Measurements from ENCODE around the gene INSYN1.

DNA sequence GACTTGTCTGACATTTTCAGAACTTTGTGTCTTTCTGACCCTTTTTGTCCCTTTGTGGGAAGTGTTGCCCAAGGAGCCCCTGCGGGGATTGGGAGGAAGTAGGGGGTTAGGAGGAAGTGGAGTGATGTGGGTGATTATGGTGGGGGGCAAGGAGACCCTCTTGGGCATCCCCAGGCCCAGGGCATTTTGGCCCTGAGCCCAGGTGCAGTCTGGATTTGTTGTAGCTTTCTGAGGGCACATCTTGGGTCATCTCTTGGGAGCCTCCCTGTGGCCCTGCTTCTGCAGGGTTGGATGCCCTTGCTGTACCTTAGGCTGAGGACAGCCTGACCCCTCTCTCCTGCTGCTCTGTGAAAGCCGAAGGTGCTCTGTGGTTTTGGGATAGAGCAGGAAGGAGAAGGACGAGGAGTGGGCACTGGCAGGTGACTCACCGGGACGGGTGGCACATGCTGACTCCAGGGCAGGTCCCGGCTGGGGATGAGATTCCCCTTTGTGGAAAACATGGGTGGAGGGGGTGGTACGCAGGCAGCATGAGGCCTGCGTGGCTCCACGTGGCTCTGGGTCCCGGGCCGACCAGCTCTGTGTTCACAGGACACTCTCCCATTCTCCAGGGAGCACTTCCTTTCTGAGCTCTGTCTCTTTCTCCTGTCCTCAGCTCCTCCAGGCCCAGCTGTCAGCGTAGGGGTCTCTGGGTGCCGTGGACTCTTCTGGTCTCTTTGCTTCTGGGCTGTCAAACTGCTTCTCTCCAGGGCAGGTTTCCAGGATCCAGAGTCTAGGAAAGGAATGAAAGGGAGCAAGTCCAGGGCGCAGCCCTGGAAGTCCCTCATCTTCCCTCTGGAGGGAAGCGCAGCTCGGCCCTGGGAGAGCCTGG, 57.1 kb downstream of the INSYN1 start:
- TF ChIP-seq, protein P1, sequence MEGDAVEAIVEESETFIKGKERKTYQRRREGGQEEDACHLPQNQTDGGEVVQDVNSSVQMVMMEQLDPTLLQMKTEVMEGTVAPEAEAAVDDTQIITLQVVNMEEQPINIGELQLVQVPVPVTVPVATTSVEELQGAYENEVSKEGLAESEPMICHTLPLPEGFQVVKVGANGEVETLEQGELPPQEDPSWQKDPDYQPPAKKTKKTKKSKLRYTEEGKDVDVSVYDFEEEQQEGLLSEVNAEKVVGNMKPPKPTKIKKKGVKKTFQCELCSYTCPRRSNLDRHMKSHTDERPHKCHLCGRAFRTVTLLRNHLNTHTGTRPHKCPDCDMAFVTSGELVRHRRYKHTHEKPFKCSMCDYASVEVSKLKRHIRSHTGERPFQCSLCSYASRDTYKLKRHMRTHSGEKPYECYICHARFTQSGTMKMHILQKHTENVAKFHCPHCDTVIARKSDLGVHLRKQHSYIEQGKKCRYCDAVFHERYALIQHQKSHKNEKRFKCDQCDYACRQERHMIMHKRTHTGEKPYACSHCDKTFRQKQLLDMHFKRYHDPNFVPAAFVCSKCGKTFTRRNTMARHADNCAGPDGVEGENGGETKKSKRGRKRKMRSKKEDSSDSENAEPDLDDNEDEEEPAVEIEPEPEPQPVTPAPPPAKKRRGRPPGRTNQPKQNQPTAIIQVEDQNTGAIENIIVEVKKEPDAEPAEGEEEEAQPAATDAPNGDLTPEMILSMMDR (conservative IDR thresholded peaks at IDR 0.05; ENCODE audit: low read depth in 2 of 2), result no peak
- no peak for TF ChIP-seq EZH2 (IDR thresholded peaks at IDR 0.05; ENCODE audit: low read depth, unreplicated experiment)
- no peak for TF ChIP-seq CREB1 (CRISPR knock-in tag; IDR thresholded peaks at IDR 0.05; ENCODE audit: low read depth)
- TF ChIP-seq, protein P2, sequence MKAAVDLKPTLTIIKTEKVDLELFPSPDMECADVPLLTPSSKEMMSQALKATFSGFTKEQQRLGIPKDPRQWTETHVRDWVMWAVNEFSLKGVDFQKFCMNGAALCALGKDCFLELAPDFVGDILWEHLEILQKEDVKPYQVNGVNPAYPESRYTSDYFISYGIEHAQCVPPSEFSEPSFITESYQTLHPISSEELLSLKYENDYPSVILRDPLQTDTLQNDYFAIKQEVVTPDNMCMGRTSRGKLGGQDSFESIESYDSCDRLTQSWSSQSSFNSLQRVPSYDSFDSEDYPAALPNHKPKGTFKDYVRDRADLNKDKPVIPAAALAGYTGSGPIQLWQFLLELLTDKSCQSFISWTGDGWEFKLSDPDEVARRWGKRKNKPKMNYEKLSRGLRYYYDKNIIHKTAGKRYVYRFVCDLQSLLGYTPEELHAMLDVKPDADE (IDR thresholded peaks at IDR 0.05), result no peak
- TF ChIP-seq, protein P3, sequence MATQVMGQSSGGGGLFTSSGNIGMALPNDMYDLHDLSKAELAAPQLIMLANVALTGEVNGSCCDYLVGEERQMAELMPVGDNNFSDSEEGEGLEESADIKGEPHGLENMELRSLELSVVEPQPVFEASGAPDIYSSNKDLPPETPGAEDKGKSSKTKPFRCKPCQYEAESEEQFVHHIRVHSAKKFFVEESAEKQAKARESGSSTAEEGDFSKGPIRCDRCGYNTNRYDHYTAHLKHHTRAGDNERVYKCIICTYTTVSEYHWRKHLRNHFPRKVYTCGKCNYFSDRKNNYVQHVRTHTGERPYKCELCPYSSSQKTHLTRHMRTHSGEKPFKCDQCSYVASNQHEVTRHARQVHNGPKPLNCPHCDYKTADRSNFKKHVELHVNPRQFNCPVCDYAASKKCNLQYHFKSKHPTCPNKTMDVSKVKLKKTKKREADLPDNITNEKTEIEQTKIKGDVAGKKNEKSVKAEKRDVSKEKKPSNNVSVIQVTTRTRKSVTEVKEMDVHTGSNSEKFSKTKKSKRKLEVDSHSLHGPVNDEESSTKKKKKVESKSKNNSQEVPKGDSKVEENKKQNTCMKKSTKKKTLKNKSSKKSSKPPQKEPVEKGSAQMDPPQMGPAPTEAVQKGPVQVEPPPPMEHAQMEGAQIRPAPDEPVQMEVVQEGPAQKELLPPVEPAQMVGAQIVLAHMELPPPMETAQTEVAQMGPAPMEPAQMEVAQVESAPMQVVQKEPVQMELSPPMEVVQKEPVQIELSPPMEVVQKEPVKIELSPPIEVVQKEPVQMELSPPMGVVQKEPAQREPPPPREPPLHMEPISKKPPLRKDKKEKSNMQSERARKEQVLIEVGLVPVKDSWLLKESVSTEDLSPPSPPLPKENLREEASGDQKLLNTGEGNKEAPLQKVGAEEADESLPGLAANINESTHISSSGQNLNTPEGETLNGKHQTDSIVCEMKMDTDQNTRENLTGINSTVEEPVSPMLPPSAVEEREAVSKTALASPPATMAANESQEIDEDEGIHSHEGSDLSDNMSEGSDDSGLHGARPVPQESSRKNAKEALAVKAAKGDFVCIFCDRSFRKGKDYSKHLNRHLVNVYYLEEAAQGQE (IDR thresholded peaks at IDR 0.05; ENCODE audit: unreplicated experiment), result no peak
